NCI-H524 (cell line): ENCODE results near the gene OR9G4.
A peak's percentile ranks its signal among the peaks of the same experiment; 100 is the strongest.

Experiments
- DNase-seq, 2 experiments: peaks; one replicate each; lab custom pipeline; 2025; lab: John Stamatoyannopoulos, UW

The OR9G4 gene

DNA sequence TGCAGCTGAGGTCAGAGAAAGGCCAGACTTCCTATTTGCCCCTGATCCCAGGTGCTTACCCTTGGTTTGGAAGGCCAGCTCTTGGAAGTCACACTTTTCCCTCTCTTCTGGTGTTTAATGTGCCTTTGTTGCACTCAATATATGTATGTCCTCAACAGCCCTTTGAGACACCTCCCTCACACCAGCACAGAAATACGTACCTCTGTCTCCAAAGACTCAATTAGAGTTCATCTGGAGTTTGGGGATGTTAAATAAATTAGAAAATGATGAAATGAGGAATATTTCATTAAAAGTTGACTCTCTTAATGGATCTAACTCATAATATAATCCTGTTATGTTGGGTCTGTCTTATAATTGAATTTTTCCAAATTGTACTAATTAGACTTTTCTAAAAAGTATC is at the start of gene OR9G4:
Gene OR9G4, minus strand, starts transcription at position 101 of the 400 bp plus-strand sequence. CDS start 4,931 bp downstream, outside the sequence.
- no peak for DNase-seq

DNA sequence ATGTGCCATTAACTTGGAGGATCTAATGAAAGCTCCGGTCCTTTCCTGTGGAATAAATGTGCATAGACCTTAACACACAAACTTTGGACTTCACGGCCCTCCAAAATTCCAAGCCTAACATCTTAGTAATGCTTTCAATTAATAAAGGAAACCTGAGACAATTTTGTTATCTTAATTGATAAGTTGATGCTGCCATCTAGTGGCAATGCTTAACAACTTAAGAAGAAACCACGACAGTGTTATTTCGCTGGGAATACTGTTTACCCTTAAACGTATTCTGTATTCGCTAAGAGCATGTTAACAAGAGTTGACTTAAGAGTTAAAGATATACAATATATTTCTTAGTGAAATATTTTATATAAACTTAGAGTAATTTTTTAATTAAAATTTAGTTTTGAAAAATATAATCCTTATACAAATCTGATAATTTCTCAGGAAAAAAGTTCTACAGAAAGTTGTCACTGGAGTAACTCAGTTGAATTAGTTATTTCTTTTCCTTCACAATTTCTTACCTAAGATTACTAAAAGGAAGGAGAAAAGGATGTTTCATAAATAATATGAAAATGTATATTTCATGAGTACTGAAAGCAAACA is 35.0 kb upstream of the OR9G4 start:
- peak; percentile 9 to 50 for DNase-seq

GRCh38 chr11:56782167-56782847 is 33.8 kb upstream of the OR9G4 start:
- DNase-seq = no peak

GRCh38 chr11:56776809-56777208 is 28.3 kb upstream of the OR9G4 start:
- no peak for DNase-seq

- no peak for DNase-seq
Measured at GRCh38 chr11:56764976-56765375, 16.5 kb upstream of the OR9G4 start.

DNA sequence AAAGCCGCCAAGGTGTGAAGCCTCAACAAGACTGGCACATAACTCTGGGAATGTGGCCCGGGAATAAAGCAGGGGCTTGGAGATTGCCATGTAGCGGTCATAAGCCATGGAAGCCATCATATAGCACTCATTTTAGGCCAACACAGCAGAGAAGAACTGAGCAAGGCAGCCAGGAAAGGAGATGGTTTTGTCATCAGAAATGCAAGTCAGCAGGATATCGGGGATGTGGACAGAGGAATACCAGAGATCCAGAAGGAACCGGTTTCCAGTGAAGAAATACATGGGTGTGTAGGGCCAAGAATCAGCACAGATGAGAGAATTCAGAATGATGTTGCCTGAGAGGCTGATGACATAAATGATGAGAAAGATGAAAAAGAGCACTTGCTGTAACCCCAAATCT is 3.0 kb upstream of the OR9G4 start:
- DNase-seq = no peak

DNA sequence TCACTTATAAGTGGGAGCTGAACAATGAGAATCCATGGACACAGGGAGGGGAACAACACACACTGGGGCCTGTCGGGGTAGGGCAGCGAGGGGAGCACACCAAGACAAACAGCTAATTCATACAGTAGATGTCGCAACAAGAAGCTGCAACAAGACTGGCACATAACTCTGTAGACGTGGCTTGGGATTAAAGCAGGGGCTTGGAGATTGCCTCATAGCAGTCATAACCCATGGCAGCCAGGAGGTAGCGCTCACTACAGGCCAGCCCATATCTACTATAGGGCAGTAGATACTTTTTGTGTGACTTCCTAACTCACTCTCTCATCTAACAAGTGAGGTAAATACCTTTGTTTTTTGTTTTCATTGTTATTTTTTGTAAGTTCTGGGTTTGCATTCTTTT is 1.7 kb upstream of the OR9G4 start:
- no peak for DNase-seq

DNA sequence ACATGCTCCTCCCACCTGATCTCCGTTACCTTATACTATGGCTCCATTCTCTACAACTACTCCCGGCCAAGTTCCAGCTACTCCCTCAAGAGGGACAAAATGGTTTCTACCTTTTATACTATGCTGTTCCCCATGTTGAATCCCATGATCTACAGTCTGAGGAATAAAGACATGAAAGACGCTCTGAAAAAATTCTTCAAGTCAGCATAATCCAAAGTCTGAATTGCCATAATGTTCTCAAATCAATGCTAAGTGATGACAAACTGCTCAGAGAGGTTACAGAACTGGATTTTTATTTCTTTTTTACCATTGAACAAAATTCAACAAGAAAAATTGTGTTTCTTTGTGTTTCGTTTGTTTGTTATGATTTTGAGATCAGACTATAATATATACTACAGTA is 7.6 kb downstream of the OR9G4 start:
- no peak for DNase-seq

DNA sequence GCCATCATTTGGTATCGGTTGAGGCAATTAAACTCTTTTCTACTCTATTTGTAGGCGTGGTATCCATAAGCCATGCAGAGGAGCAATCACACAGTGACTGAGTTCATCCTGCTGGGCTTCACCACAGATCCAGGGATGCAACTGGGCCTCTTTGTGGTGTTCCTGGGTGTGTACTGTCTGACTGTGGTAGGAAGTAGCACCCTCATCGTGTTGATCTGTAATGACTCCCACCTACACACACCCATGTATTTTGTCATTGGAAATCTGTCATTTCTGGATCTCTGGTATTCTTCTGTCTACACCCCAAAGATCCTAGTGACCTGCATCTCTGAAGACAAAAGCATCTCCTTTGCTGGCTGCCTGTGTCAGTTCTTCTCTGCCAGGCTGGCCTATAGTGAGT is 8.4 kb downstream of the OR9G4 start:
- no peak for DNase-seq

GRCh38 chr11:56720513-56720912 is 28.0 kb downstream of the OR9G4 start:
- DNase-seq = no peak

DNA sequence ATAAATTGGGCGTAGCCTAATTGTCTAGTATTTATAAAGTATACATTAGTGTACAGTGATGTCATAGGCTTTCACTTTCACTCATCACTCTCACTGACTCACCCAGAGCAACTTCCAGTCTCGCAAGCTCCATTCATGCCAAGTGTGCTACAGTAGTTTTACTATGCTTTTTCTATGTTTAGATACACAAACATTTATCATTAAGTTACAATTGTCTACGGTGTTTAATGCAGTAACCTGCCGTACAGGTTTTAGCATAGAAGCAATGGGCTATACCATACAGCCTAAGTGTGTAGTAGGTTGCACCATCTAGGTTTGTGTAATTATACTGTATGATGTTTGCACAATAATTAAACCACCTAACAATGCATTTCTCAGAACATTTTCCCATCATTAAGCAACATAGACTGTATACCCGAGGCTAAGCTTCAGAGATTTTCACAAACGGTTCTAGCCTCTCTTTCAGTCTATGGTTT is 32.1 kb downstream of the OR9G4 start:
- no peak for DNase-seq

DNA sequence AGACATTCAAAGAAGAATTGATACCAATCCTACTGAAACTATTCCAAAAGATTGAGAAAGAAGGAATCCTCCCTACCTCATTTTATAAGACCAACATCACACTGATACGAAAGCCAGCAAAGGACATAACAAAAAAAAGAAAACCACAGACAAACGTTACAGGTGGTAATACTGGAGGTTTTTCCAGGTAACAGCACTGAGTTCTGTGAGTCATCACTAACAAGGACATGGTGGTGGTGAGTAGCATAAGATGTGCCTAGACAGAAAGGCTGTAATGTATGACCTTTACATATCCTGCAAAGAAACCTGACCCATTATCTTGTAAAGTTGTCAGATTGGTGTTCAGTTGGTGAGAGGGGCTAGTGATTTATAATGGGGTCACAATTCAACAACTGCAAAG is 34.3 kb downstream of the OR9G4 start:
- no peak for DNase-seq

DNA sequence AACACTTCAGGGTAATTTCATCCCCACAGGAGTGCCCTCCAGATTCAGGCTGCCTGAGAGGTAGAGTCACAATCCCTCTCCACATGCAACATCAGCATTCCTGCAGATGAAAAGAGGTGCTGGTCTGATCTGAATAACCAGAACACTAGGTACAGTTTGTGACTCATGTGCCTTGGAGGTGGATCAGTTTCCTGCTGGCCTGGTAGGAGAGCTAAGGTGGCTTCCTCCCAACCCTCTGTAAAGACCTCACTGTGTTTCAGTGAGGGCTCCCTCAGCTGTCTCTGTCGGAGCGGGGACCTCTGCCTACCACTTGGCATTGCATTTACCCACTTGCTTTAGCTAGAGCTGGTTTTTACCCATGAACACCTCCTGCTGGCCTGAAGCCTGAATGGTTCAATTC is 42.0 kb downstream of the OR9G4 start:
- no peak for DNase-seq

- no peak for DNase-seq
Measured at GRCh38 chr11:56705784-56706396, 42.6 kb downstream of the OR9G4 start.

- DNase-seq = no peak
Measured at GRCh38 chr11:56700914-56701485, 47.5 kb downstream of the OR9G4 start.

DNA sequence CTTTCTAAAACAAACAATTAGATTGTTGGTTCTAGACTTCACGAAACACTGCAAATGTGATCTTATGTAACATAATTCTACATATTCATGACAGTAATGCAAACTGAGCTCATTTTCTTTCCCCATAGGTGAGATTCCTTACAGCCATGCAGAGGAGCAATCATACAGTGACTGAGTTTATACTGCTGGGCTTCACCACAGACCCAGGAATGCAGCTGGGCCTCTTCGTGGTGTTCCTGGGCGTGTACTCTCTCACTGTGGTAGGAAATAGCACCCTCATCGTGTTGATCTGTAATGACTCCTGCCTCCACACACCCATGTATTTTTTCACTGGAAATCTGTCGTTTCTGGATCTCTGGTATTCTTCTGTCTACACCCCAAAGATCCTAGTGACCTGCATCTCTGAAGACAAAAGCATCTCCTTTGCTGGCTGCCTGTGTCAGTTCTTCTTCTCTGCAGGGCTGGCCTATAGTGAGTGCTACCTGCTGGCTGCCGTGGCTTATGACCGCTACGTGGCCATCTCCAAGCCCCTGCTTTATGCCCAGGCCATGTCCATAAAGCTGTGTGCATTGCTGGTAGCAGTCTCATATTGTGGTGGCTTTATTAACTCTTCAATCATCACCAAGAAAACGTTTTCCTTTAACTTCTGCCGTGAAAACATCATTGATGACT is 48.1 kb downstream of the OR9G4 start:
- DNase-seq = no peak

DNA sequence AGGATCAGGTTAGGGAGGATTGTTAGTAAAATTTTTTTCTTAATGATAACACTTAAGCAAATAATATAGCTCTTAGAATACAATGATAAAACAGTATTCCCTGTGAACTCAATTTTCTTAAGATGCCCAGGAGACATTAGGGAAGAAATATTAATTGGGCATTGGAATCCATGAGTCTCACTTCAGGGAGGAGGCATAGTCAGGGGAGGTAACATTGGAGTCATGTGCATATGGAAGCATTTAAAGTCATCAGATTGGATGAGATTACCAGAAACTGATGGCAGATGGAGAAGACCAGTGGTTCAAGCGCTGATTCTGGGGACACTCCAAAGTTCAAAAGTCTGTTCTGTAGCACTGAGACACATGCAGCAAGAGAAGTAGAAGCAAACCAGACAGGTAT is 49.7 kb downstream of the OR9G4 start, which contains the start of gene OR9G1:
Gene OR9G1, plus strand, starts transcription at position 301 of the 400 bp plus-strand sequence. CDS start 1,293 bp downstream, outside the sequence.
- DNase-seq = no peak

- no peak for DNase-seq
Measured at GRCh38 chr11:56693428-56693827, 55.1 kb downstream of the OR9G4 start.
